Measurements from ENCODE around the gene SUN1. TPM values are rescaled to one million over a fixed set of nuclear protein-coding genes. Genes with fewer than 3 reads are reported as not detected.

Gene SUN1
- total and polyA plus RNA-seq, 2 experiments from 2014 or later: 63.3 to 145 TPM

DNA sequence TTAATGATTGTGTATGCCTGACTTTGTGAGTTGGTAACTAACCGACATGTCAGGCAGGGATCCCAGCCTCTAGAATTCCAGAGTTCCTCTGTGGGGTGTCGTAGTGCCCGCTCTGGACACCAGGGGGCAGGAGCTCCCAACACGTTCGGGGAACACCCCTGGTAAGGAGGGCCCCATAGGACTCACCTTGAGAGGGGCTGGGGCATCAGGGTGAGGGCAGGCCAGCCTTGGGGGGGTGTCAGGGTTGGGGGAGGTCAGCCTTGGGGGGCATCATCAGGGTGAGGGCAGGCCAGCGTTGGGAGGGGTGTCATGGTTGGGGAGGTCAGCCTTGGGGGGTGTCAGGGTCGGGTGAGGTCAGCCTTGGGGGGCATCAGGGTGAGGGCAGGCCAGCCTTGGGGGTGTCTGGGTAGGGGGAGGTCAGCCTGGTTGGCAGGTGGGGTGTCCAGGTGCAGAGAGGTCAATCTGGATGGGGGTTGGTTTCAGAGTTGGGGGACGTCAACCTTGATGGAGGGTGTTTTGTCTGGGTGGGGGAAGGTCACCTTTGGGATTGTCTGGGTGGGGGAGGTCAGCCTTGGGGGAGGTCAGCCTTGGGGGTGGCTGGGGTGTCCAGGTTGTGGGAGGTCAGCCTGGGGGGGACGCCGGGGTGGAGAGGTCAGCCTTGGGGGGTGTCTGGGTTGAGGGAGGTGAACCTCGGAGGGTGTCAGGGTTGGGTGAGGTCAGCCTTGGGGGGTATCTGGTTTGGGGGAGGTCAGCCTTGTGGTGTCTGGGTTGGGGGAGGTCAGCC is 45.6 kb upstream of the SUN1 start:
- Histone ChIP-seq H3K4me1 (ENCODE audit: insufficient read depth) (no peaks in the 10 kb centered on the region), H3K27me3 (ENCODE audit: insufficient read depth) (no peaks in the 10 kb centered on the region), H3K4me2 (no peak overlapping the region), H3K4me3 (no peak overlapping the region), H4K20me1 (replicated peaks; ENCODE audit: insufficient read depth) (no peaks in the 10 kb centered on the region), H2AFZ (no peak overlapping the region), H3F3A (replicated peaks; ENCODE audit: low read depth) (peaks cover 2% of the 10 kb centered on the region; the same call in 1 of the 2 replicates), H3K36me3 (ENCODE audit: insufficient read depth) (peaks cover 3% of the 10 kb centered on the region; the same call in 1 of the 2 replicates), H3K27ac (ENCODE audit: low read depth) (no peak overlapping the region), H3K79me2 (replicated peaks; ENCODE audit: insufficient read depth) (no peaks in the 10 kb centered on the region), H3K9me2 (ENCODE audit: insufficient read depth) (no peaks in the 10 kb centered on the region)
- Mint-ChIP-seq H3K4me3 (no peak overlapping the region), H3K27me3 (ENCODE audit: insufficient read depth, low read depth, poor library complexity) (peaks cover 9% of the 10 kb centered on the region), H3K9me3 (peaks cover 4% of the 10 kb centered on the region; the same call in 2 of the 3 replicates), H3K27ac (no peak overlapping the region), H3K36me3 (ENCODE audit: low read depth) (peaks cover 65% of the 10 kb centered on the region), H3K4me1 (no peaks in the 10 kb centered on the region)
- peak; percentile 95 for ATAC-seq
- TF ChIP-seq, protein P1, sequence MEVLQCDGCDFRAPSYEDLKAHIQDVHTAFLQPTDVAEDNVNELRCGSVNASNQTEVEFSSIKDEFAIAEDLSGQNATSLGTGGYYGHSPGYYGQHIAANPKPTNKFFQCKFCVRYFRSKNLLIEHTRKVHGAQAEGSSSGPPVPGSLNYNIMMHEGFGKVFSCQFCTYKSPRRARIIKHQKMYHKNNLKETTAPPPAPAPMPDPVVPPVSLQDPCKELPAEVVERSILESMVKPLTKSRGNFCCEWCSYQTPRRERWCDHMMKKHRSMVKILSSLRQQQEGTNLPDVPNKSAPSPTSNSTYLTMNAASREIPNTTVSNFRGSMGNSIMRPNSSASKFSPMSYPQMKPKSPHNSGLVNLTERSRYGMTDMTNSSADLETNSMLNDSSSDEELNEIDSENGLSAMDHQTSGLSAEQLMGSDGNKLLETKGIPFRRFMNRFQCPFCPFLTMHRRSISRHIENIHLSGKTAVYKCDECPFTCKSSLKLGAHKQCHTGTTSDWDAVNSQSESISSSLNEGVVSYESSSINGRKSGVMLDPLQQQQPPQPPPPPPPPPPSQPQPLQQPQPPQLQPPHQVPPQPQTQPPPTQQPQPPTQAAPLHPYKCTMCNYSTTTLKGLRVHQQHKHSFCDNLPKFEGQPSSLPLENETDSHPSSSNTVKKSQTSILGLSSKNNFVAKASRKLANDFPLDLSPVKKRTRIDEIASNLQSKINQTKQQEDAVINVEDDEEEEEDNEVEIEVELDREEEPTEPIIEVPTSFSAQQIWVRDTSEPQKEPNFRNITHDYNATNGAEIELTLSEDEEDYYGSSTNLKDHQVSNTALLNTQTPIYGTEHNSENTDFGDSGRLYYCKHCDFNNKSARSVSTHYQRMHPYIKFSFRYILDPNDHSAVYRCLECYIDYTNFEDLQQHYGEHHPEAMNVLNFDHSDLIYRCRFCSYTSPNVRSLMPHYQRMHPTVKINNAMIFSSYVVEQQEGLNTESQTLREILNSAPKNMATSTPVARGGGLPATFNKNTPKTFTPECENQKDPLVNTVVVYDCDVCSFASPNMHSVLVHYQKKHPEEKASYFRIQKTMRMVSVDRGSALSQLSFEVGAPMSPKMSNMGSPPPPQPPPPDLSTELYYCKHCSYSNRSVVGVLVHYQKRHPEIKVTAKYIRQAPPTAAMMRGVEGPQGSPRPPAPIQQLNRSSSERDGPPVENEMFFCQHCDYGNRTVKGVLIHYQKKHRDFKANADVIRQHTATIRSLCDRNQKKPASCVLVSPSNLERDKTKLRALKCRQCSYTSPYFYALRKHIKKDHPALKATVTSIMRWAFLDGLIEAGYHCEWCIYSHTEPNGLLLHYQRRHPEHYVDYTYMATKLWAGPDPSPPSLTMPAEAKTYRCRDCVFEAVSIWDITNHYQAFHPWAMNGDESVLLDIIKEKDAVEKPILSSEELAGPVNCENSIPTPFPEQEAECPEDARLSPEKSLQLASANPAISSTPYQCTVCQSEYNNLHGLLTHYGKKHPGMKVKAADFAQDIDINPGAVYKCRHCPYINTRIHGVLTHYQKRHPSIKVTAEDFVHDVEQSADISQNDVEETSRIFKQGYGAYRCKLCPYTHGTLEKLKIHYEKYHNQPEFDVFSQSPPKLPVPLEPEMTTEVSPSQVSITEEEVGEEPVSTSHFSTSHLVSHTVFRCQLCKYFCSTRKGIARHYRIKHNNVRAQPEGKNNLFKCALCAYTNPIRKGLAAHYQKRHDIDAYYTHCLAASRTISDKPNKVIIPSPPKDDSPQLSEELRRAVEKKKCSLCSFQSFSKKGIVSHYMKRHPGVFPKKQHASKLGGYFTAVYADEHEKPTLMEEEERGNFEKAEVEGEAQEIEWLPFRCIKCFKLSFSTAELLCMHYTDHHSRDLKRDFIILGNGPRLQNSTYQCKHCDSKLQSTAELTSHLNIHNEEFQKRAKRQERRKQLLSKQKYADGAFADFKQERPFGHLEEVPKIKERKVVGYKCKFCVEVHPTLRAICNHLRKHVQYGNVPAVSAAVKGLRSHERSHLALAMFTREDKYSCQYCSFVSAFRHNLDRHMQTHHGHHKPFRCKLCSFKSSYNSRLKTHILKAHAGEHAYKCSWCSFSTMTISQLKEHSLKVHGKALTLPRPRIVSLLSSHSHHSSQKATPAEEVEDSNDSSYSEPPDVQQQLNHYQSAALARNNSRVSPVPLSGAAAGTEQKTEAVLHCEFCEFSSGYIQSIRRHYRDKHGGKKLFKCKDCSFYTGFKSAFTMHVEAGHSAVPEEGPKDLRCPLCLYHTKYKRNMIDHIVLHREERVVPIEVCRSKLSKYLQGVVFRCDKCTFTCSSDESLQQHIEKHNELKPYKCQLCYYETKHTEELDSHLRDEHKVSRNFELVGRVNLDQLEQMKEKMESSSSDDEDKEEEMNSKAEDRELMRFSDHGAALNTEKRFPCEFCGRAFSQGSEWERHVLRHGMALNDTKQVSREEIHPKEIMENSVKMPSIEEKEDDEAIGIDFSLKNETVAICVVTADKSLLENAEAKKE (CRISPR knock-in tag; IDR thresholded peaks at IDR 0.05): no peak
- peak; percentile 89 for TF ChIP-seq CTCF (conservative IDR thresholded peaks at IDR 0.05; ENCODE audit: low read depth in 2 of 2)
- DNase-seq (ENCODE audit: low spot score): peak; percentile 83

Measured in GM23338 (cell line).